Nephron (organoid): ENCODE results near the gene DNAJC12.
A peak's percentile ranks its signal among the peaks of the same experiment; 100 is the strongest.

Experiments used
- H3K27ac Mint-ChIP-seq, 3 experiments: 2 replicates each; pipeline ENCODE4 v1.8.0; 2020; ENCODE audit warnings: mixed read lengths in 3 of 3, mild to moderate bottlenecking in 2 of 3, moderate library complexity in 1 of 3
- H3K27me3 Mint-ChIP-seq: 2 replicates; pipeline ENCODE4 v1.8.0; 2021; ENCODE audit warnings: low read depth, mild to moderate bottlenecking, moderate library complexity, mixed read lengths
- H3K36me3 Mint-ChIP-seq: 2 replicates; pipeline ENCODE4 v1.8.0; 2020; ENCODE audit warnings: low read depth, mixed read lengths
- H3K4me1 Mint-ChIP-seq: 2 replicates; pipeline ENCODE4 v1.8.0; 2020; ENCODE audit warnings: mixed read lengths
- H3K4me3 Mint-ChIP-seq, 3 experiments: 2 replicates each; pipeline ENCODE4 v1.8.0; 2020; ENCODE audit warnings: mild to moderate bottlenecking in 3 of 3, mixed read lengths in 3 of 3, moderate library complexity in 2 of 3
- H3K9me3 Mint-ChIP-seq: 2 replicates; pipeline ENCODE4 v1.8.0; 2020; ENCODE audit warnings: mixed read lengths
- TF ChIP-seq, protein P1 (sequence below), 3 experiments: fragments of 200-600 bp; sonication (generic); IDR thresholded peaks; one replicate each; pipeline ENCODE4 v1.5.0; 2021; ENCODE audit warnings: antibody characterized with exemption in 3 of 3; ENCODE audit not compliant: unreplicated experiment in 3 of 3

Gene DNAJC12

DNA sequence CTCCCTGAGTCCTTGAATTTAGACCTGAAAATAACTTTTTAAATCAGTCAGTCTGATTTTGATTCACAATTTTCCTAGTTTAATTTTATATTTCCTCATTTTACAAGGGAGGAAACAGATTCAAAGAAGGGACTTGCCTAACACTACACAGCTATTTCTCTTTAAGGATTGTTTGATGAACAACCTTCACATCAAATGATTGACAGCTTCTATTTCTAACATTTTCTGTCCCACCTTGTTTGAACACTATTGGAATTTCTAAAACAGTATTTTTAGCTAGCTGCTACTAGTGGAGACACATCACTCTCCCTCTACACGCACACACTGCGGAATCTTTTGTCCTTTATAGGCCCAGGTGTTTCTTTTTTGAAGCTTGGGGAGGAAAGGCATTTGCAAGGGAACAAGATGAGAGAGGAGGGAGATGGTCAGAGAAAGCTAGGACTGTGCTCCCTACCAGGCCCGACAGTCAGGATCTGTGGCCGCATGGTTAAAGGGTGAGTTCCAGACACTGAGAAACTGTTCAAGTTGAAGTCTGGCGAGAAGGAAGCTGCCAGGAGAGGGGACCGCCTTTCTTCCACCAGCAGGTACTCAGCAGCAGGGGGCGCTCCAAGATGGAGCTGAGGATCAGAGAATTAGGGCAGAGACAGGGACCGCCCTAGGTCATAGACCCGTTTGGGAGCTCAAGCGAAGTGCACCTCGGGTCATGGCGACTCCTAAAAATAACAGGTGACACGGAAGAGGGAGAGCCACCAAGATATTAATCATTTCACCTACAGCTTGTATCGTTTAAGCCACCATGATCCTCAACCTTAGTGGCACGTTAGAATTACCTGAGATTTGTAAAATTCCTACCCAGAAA lies 49.7 kb downstream of the DNAJC12 start:
- Mint-ChIP-seq H3K36me3 (no peaks in the 10 kb centered on the region), H3K4me3 (no peak overlapping the region), H3K4me1 (peaks cover 7% of the 10 kb centered on the region), H3K27me3 (peaks cover 22% of the 10 kb centered on the region), H3K27ac (no peak overlapping the region), H3K9me3 (no peaks in the 10 kb centered on the region)
- TF ChIP-seq, protein P1, sequence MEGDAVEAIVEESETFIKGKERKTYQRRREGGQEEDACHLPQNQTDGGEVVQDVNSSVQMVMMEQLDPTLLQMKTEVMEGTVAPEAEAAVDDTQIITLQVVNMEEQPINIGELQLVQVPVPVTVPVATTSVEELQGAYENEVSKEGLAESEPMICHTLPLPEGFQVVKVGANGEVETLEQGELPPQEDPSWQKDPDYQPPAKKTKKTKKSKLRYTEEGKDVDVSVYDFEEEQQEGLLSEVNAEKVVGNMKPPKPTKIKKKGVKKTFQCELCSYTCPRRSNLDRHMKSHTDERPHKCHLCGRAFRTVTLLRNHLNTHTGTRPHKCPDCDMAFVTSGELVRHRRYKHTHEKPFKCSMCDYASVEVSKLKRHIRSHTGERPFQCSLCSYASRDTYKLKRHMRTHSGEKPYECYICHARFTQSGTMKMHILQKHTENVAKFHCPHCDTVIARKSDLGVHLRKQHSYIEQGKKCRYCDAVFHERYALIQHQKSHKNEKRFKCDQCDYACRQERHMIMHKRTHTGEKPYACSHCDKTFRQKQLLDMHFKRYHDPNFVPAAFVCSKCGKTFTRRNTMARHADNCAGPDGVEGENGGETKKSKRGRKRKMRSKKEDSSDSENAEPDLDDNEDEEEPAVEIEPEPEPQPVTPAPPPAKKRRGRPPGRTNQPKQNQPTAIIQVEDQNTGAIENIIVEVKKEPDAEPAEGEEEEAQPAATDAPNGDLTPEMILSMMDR (IDR thresholded peaks at IDR 0.05; ENCODE audit: unreplicated experiment in 3 of 3): peak in 1 of 3 experiments; percentile 38

DNA sequence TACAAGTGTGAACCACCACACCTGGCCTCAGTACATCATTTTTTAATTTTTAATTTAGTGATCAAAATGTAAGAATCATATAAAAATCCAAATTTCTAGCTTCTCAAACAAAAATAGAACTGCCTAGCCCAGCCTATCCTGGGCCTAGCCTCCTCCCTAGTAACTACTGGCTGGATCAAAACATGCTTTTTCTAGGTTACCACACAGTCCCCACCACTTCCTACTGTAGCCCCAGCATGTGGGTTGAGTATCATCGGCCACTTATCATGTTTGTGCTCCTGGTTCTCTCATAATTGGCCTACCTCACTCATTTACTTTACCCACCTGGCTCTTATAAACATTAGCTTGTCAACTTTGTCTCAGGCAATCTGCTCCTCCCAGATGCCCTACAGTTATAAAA lies 52.9 kb downstream of the DNAJC12 start:
- Mint-ChIP-seq H3K4me1 (peaks cover 5% of the 10 kb centered on the region), H3K27ac (no peak overlapping the region), H3K36me3 (no peaks in the 10 kb centered on the region), H3K27me3 (peaks cover 30% of the 10 kb centered on the region), H3K4me3 (no peak overlapping the region), H3K9me3 (no peaks in the 10 kb centered on the region)
- TF ChIP-seq, protein P1 (IDR thresholded peaks at IDR 0.05; ENCODE audit: unreplicated experiment in 3 of 3): no peak

DNA sequence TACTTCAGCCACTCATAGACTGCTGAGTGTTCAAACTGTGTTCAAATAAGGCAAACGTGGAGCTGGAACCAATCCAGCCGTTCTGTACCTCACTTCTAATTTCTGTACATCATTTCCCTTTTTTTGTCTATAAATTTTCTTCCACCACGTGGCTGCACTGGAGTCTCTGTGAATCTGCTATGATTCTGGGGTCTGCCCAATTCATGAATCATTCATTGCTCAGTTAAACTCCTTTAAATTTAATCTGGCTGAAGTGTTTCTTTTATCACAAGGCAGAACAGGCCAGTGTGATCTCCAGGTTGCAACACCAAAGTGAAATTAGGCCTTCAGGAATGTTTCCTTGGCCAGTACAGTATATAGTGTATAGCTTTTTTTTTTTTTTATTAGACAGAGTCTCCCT lies 53.5 kb downstream of the DNAJC12 start:
- no peak overlapping the region for H3K27ac Mint-ChIP-seq
- no peak overlapping the region for H3K4me3 Mint-ChIP-seq
- TF ChIP-seq, protein P1 (IDR thresholded peaks at IDR 0.05; ENCODE audit: unreplicated experiment in 3 of 3): no peak
- H3K4me1 Mint-ChIP-seq: peaks cover 10% of the 10 kb centered on the region
- H3K36me3 Mint-ChIP-seq: no peaks in the 10 kb centered on the region
- H3K27me3 Mint-ChIP-seq: peaks cover 25% of the 10 kb centered on the region
- H3K9me3 Mint-ChIP-seq: no peaks in the 10 kb centered on the region

DNA sequence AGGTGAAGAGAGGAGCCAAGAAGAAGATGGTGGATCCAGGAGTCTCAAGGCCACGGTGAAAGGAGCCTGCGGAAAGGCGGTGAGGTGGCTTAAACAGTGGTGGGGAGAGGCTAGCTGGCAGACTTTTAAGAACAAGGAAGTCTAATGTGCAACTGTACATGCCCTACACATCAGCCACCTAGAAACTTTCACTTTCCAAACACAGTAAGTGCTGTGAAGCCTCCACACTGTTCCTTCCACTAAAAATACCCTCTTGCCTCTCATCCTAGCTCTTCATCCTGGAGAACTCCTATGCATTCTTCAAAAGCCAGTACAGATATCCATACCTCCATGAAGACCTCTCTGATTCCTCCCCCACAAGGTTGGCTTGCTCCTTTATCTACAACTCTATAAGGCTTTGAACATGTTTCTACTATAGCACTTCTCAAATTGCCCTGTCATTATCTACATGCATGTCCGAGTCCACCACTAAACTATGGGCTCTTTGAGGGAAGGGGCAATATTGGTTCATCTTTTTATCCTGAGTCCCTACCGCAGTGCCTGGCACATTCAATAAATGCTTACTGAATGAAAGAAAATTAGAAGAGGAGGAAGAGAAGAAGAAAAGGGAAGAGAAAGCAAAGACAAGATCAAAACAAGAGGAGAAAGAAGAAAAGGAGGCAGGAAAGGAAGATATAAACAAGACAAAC lies 54.2 kb downstream of the DNAJC12 start:
- Mint-ChIP-seq H3K4me3 (no peak overlapping the region), H3K27ac (no peak overlapping the region), H3K27me3 (peaks cover 19% of the 10 kb centered on the region), H3K9me3 (no peaks in the 10 kb centered on the region), H3K36me3 (no peaks in the 10 kb centered on the region), H3K4me1 (peaks cover 10% of the 10 kb centered on the region)
- TF ChIP-seq, protein P1 (IDR thresholded peaks at IDR 0.05; ENCODE audit: unreplicated experiment in 3 of 3): no peak

DNA sequence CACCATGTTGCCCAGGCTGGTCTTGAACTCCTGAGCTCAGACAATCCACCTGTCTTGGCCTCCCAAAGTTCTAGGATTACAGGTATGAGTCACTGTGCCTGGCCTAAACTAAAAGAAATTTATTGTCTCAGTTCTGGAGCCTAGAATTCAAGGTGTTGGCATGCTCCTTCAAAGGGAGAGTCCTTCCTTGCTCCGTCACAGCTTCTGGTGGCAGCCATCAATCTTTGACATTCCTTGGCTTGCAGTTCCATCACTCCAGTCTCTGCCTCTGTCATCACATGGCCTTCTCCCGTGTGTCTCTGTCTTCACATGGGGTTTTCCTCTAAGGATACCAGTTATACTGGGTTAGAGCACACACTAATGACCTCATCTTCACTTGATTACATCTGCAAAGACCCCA lies 55.5 kb downstream of the DNAJC12 start:
- TF ChIP-seq, protein P1 (IDR thresholded peaks at IDR 0.05; ENCODE audit: unreplicated experiment in 3 of 3): no peak
- H3K9me3 Mint-ChIP-seq: no peaks in the 10 kb centered on the region
- H3K27ac Mint-ChIP-seq: no peak overlapping the region
- H3K36me3 Mint-ChIP-seq: no peaks in the 10 kb centered on the region
- H3K27me3 Mint-ChIP-seq: peaks cover 11% of the 10 kb centered on the region
- H3K4me1 Mint-ChIP-seq: peaks cover 10% of the 10 kb centered on the region
- no peak overlapping the region for H3K4me3 Mint-ChIP-seq
